GM19397 (cell line): Measurements from ENCODE around the gene SGCD.

Experiments
- ATAC-seq: cut with Tn5 transposase; IDR thresholded peaks from one replicate; pipeline ENCODE4 v1.9.1; 2021; ENCODE audit warnings: mild to moderate bottlenecking, moderate library complexity; ENCODE audit not compliant: unreplicated experiment

SGCD gene

DNA sequence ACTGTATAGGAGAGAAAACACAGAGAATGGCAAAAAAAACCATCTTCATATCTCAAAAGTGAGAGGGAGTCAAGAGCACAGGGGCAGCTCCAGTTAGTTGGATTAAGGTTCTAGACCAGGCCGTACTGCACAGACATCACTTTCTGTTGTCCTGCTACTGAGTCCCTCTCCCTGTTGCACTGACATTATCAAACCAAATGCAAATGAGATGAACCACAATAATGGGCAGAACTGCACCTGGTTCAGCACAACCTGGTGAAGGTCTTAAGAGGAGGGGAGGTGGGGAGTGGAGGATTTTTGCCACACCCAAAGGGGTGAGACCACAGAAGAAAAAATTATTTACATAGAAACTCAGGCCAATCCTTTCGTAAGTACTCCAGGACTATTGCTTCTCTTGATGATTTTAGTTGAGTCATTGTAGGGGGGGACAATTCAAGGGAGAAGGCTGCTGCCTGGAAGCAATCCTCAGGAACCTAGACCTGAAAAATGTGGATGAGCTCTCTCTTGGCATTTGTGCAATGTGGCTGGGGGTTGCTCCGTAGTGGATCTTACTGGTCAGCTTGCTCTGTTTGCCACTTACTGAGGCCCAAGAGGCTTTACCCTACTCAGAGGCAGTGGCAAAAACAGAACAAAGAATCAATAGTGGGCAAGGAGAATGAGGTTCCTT is 428.6 kb downstream of the SGCD start:
- ATAC-seq, result no peak

DNA sequence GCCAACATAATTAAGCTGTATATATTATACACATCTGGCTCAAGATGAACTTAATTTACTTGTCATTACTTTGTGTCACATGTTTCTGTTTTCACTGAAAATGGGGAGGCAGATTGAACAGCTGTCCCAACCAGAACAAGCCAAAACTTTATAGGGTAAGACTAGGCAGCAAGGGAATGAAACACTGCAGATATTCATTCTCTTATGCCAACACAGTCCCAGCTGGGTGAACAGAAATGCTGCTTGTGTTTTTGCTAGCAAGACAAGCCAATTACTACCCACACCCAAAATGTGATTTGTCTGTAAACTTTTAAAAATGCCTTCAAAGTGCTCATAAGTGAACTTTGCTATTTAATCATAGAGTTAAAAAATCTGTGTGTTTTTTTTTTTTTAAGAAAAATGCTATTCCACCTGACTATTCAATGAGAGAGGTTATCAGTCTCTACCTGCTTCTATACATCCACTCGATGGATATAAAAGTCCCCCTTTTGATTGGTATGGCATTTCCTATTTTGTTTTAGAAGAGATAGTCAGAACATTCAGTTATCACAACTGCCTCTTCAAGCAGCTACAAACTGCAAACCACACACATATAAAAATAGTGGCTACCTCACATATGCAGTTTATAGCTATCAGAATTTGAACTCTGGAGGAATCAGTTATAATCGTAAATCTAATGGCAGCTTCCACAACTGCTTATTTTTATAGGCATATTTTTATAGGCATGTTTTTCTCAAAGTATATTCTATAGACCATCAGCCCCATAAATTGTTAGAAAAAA is 431.2 kb downstream of the SGCD start:
- ATAC-seq, result no peak

DNA sequence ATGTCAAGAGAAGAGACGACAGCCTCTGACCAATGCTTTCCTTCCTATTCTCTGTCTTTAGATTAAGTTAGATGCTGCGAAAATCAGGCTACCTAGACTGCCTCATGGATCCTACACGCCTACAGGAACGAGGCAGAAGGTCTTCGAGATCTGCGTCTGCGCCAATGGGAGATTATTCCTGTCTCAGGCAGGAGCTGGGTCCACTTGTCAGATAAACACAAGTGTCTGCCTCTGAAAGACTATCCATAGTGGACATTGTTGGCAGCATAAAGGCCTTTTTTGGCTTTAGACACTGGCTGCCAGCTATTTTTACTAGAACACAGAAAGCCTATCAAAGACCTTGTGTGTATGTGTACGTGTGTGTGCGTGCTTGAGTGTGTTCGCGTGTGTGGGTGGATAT is 432.2 kb downstream of the SGCD start:
- no peak for ATAC-seq

DNA sequence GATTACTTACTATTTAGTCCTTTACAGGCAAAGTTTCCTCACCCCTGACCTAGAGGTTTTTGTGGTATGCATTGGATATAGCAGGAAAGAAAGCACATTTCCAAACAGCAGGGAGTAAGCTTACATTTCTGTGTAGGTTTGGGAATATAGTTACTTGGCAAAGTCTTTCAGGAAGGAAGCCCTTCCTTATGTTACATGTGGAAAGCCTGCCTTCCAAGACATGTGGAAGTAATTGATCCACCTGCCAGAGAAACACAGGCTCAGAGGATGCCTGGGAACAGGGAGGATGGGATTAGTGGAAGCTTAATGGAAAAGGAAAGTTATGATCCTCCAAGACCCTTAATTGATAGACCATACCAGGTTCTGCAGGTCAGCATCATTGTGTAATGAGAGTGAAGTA is 435.8 kb downstream of the SGCD start:
- ATAC-seq, result no peak

DNA sequence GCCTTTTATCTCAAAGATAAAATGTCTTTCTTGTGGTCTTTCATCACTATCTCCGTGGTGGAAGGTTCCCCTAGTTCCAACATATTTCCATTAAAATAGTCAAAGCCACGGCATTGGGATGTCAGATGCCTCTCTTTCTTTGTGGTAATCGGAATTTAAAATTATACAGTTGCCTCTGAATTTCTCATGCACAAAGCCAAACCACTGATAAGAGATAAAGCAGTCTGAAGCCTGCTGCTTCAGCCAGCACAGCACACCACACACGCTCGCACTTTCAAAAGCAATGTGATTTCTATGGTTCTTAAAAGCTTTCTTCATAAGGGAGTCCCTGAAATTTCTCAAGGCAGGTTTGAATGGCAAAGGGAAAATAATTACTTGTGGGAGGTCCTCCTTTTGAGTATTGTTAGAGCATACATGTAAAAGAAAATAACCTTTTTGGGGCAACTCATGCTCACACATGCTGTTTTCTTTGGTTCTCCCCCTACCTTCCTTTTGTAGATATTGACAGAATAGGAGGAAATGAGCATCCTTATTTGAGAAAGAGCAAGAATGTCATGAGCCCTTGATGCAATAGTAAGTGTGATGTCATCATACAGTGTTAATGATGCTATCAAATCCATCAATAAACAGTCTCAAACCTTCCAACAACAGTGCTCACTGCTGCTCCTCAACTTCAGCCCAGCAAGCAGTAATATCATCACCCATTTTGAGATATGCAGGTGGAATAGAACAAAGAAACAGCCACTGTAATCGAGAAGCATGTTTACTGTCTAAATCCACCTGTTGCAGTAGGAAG is 437.4 kb downstream of the SGCD start:
- ATAC-seq, result no peak

DNA sequence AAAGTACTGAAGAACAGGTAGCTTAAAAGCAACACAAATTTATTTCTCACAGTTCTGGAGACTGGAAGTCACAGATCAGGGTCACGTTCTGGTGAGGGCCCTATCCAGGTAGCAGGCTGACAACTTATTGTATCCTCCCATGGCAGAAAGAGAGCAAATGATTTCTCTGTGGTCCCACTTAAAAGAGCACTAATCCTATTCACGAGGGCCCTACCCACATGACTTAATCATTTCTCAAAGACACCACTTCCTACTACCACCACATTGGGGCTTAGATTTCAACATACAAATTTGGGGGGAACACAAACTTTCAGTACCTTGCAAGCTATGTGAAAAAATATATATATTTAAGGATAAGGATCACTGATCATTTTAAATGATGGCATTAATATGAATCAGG is 447.3 kb downstream of the SGCD start:
- ATAC-seq, result no peak

DNA sequence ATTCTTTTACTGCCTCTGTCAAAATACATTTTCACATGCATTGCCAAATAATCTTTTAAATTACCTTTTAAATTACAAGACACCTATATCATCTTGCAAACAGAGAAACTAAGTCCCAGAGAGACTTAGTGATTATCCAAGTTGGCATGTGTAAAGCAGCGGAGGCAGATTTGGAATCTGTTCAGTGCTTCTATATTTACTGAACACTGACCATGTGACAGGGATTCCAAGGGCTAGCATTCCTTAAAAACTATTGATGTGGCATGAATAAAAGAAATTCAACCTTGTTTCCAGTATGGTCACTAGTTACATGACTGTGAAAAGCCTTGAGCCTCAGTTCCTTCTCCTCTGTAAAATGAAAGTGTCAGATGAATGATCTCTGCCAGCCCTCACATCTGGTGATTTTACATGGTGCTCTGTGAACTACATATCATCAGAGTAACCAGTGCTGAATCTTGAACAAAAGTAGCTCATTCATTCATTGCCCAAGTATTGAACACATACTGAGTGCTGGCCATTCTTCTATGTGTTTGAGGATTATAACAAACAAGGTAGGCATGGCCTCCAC is 451.3 kb downstream of the SGCD start:
- no peak for ATAC-seq

DNA sequence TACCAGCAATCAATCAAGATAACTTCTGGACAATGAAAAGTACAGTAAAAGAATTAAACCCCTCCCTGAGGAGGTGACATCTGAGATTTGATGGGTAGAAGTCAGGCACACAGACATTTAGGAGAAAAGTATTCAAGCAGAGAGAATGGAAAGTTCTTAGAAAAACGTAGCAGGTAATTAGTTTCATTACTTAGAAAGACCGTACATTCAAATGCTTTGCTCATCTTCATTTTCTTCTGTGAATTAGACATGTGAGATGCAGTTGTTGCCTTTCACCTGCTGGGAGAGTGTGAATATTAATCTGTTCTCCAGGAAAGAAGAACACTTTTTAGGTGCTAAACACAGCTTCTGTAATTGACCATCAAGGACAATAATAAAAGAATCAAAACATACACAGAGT is 451.8 kb downstream of the SGCD start:
- ATAC-seq, result no peak

DNA sequence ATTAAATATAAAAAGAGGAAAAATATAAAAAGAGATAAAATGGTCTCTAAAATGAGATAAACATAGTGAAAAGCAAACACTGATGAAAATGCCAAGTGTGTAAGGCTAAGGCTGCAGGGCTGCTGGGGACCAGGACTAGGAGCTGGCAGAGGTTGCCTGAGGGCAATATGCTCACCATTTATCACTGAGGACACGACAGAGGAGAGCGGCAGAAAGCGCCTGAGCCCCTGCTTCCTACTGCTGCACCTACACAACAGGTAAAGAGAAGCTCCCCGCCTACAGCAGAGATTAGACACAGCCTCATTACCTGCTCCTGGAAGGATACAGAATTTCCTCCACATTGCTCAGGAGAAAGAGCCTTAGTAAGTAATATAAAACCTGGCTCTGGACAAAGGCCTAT is 452.5 kb downstream of the SGCD start:
- no peak for ATAC-seq

DNA sequence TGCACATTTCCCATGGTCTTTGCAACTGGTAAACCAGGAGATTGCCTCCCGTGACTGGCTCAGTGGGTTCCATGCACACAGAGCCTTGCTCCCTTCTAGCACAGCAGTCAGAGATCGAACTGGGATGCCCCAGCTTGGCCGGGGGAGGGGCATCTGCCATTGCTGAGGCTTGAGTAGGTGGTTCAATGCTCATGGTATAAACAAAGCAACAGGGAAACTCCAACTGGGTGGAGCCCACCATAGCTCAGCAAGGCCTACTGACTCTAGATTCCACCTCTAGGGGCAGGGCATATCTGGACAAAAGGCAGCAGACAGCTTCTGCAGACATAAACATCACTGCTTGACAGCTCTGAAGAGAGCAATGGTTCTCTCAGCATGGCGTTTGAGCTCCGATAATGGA is 456.1 kb downstream of the SGCD start:
- no peak for ATAC-seq

DNA sequence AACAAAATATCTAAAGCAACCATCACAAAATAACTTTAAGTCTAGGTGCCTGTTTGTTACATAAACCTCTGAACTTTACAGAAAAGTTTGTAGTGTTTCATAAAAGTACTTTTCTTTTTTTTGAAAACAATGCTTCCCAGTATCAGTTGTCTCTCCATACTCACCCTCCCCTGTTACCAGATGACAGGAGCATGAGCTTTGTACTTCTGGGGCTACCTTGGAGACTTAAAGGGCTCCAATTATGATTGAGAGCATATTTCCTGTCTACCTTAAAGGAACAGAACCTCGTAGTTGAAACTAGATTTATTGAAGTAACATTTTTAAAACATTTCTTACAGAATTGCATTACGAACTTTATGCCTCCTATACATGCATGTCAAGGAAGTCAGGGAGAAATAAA is 467.7 kb downstream of the SGCD start:
- no peak for ATAC-seq

DNA sequence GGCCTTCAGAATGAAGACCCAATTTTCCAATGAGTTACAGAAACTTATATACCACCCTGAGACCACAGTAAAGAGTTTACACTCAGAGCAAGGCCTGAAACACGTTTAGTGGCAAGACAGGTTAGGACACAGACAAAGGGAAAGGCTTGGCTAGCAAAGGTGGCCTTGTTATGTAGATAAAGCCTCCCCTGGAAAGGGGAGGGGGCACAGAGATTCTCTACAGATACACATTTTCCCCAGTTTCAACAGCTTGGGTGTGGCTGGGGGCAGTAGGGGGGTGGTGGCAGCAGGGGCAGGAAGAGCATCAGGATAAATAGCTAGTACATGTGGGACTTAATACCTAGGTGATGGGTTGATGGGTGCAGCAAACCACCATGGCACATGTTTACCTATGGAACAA is 471.2 kb downstream of the SGCD start:
- no peak for ATAC-seq

DNA sequence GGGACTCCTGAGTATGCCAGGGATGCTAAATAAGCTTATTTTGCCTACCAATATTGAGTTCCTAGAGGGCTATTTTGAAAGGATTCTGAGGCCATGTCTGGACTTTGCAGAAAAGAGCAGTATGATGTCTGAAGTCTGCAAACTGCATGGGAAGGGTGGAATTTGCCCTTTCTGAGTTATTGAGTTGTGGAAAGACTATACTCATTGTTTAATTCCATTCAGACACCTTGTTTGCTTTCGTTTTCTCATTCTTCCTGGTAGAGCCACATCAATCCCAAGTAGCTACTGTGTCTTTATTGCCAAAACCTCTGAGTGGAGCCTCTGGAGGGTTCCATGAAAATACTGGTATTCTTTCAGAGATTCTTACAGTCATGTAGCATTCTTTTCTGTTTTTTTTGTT is 472.2 kb downstream of the SGCD start:
- no peak for ATAC-seq

DNA sequence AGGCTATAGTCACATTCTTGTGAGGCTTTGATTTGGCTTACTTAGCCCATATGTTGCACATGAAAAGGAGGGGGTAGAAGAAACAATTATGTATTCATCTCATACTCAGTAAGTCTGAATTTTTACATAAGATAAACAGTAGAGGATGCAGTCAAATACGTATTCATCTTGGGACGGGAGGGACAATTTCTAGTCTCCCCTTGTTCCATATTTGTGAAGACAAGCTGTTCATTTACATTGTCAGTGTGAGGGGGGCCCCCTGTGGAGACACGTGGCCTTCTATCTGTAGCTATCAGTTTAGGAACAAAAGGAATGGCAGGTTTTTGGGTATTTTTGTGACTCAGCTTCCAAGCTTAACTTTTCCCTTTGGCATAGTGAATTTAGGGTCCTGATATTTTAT is 474.0 kb downstream of the SGCD start:
- no peak for ATAC-seq

DNA sequence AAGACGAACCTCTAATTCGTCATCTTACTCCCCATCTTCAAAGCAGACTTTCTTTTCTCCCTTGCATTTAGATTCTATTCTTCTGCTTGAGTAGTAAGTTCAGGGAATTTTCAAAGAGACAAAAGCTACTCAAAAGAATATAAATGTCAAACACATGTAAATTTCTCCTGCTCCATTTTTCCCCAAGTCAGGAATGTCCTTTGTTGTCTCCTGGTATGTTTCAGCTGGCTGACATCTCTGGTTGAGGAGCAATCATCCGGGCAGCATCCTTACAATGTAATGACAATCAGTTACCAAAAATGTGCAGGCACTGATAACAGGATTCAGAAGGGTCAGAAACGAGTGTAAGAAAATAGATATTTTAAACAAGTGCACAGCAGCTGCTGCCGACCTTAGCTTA is 475.5 kb downstream of the SGCD start:
- ATAC-seq, result no peak

DNA sequence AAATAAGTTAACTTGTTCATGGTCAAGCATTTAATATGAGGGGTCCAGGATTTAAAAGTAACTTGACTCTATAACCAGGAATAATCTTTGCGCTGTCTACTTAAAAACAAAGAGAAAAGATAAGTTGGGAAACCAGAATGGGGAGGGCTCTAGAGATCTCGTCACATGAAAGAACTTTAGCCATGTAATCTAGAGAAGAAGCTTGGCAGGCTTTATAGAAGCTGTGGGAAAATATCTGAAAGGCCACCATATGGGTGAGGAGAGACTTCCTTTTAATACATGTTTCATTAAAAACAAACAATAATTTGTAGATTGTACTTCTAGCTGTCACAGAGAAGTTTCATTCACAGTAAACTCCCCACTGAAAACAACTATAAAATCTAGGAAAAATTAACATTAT is 476.4 kb downstream of the SGCD start:
- no peak for ATAC-seq

DNA sequence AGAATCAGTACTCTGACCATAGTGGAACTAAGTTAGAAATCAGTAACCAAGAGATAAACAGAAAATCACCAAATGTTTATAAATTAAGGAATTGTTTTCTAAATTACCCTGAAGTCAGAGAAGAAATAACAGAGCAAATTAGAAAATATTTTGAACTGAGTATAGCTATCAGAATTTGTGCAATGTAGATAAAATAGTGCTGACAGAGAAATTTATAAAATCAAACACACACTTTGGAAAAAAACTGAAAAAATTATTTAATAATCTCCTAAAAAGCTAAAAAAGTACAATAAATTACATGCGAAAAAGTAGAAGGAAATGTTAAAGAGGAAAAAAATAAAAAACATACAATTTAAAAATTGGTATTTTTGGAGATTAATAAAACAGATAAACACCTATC is 486.0 kb downstream of the SGCD start:
- ATAC-seq, result no peak

DNA sequence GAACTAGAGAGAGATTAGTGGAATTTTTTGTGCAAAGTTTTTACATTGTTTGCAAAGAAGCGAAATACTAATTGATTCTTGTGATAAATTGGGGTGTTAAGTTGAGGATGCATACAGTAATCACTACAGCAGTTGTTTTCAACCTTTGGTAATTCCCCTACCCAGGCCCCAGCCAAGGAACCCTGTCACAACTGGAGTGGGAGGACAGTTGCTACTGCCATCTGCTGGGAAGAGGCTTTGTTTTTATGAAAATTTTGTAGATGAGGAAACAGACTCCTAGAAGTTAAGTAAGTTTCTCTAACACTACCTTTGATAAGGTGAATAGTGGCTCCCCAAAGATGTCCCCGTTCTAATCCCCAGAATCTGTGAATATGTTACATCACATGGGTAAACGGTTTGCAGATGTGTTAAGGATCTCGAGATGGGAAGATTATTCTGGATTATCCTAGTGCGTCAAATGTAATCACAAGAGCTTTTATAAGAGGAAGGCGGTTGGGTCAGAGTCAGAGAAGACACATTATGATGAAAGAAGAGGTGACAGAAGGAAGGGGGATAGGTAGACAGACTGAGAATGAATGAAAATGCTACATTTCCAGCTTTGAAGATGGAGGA is 489.1 kb downstream of the SGCD start:
- no peak for ATAC-seq
